Stimulated activated effector memory CD8-positive, alpha-beta T cell treated with anti-CD3 and anti-CD28 coated beads, Interleukin-12 subunit alpha, Interleukin-12 subunit beta, amount 100 ng/mL, for 72 hours (primary cell): ENCODE data around the gene IL1B.
"Not testable (repeated sequence)": the region's sequence is repeated elsewhere in the genome, so short reads cannot be mapped to it uniquely, and the experiment has no call there.

ENCODE experiments used
- ATAC-seq: fragments of 150-1000 bp; cut with Tn5 transposase; 2 replicates; pipeline ENCODE4 v1.10.0; 2021
- DNase-seq, 2 donors: peaks; one replicate each; pipeline ENCODE4 v3.0.0; 2021 to 2022; ENCODE audit warnings: low spot score in 2 of 2
- H3K27ac Mint-ChIP-seq: one replicate; pipeline ENCODE4 v1.8.0; 2022; ENCODE audit warnings: mild to moderate bottlenecking, mixed read lengths
- H3K36me3 Mint-ChIP-seq: one replicate; pipeline ENCODE4 v1.8.0; 2022; ENCODE audit warnings: mild to moderate bottlenecking, mixed read lengths
- H3K4me1 Mint-ChIP-seq: one replicate; pipeline ENCODE4 v1.8.0; 2022; ENCODE audit warnings: mixed read lengths
- H3K4me3 Mint-ChIP-seq: one replicate; pipeline ENCODE4 v1.8.0; 2022; ENCODE audit warnings: mild to moderate bottlenecking, mixed read lengths
- H3K9me3 Mint-ChIP-seq: one replicate; pipeline ENCODE4 v1.8.0; 2022; ENCODE audit warnings: mixed read lengths

The IL1B gene

DNA sequence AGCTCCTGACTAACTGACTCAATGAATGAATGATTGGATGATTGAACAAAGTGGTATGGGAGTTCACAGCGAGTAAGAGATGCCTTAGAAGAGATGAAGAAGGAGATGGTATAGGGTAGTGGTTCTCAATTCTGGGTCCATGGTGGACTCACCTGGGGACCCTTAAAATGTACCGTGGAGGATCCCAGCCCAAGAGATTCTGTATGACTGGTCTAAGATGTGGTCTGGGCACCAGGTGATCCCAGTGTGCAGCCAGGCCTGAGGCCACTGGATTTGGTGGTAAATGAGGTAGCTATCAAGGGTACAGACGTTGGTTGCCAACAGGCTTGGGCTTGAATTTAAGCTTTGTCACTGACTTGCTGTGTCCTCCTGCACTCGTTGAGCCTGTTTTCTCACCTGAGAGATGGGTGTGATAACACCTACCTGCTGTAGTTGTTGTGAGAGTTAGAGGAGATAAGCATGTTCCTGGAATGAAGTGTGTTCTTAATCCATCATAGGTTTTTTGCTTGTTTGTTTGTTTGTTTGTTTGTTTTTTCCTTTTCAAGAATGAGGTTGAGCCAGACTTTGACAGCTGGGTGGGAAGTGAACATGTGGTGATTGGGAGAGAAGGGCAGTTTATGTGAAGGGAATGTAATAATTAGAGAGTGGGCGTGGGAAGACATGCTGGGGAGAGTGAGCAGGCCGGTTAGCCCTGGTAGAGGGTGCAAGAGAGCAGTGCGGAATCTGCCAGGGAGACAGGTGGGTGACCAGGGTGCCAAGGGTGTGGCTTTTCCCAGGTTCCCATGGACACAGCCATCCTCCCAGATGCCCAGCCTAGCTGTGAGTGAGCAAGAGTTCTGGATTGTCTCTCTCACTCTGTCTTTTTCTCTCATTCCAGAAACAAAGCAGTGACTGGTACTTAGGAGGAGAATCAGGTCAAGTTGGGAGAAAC is 31.4 kb upstream of the IL1B start:
- Mint-ChIP-seq H3K4me3 (no peak overlapping the region), H3K9me3 (no peaks in the 10 kb centered on the region), H3K27ac (no peak overlapping the region), H3K36me3 (no peaks in the 10 kb centered on the region), H3K4me1 (no peaks in the 10 kb centered on the region)
- DNase-seq (peak in 1 of 2 donors; percentile 34), ATAC-seq (no peak)

DNA sequence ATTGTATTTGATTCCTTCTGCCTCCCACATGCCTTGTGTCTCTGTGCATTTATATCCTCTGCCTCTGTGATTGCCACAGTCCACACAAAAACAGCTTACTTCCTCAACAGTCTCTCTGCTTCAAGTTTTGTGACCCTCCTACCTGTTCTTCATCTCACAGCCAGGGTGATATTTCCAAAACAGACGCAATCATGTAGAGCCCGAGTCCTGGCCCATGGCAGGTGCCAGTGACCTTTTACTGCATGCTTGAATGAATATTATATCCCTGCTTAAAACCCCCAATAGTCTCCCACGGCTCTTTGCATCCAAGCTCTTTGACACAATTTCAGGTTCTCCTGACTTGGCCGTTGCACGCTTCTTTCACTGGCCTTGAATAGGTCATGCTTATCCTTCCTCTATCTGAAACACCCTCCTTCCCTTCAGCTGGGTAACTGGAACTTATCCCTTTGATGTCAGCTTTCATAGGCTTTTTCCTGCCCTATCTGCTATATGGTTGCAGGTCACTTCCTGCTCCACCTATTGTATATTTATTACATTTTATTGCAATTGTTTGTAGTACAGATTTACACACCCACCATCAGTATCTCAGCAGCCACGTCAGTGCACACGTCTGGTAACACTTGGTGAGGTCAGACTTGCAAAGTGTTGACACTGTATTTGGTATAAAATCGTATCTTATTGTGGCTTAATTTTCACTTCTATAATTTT is 29.7 kb upstream of the IL1B start:
- no peaks in the 10 kb centered on the region for H3K9me3 Mint-ChIP-seq
- no peak for ATAC-seq
- no peaks in the 10 kb centered on the region for H3K36me3 Mint-ChIP-seq
- no peaks in the 10 kb centered on the region for H3K4me1 Mint-ChIP-seq
- H3K4me3 Mint-ChIP-seq, result no peak overlapping the region
- H3K27ac Mint-ChIP-seq, result no peak overlapping the region
- DNase-seq, result peak in 1 of 2 donors; percentile 4

DNA sequence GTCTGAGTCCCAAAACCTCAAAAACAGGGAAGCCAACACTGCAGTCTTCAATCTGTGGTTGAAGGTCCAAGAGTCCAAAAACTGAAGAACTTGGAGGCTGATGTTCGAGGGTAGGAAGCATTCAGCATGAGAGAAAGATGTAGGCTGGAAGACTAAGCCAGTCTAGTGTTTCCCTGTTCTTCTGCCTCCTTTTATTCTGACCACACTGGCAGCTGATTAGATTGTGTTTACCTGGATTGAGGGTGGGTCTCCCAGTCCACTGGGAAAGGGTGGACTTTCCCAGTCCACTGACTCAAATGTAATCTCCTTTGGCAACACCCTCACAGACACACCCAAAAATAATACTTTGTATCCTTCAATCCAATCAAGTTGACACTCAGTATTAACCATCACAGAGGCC is 27.5 kb upstream of the IL1B start:
- Mint-ChIP-seq H3K9me3 (peaks cover 6% of the 10 kb centered on the region), H3K4me3 (no peak overlapping the region), H3K36me3 (no peaks in the 10 kb centered on the region), H3K4me1 (no peaks in the 10 kb centered on the region), H3K27ac (no peak overlapping the region)
- DNase-seq (no peak), ATAC-seq (no peak)

DNA sequence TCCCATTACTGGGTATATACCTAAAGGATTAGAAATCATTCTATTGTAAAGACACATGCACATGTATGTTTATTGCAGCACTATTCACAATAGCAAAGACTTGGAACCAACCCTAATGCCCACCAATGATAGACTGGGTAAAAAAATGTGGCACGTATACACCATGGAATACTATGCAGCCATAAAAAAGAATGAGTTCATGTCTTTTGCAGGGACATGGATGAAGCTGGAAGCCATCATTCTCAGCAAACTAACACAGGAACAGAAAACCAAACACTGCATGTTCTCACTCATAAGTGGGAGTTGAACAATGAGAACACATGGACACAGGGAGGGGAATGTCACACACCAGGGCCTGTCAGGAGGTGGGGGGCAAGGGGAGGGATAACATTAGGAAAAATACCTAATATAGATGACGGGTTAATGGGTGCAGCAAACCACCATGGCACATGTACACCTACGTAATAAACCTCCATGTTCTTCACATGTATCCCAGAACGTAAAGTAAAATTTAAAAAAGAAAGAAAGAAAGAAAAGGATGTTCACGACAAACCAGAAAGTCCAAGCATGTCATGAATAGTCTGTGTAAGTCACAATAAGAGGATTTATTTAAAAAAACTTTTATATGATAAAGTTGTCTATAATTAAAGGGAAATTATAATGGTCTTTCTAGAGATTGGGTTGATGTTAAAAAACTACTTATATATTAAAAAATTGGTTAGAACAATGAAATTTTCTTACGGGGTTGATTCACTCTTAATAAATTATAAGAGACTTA is 23.0 kb upstream of the IL1B start:
- H3K27ac Mint-ChIP-seq, H3K9me3 Mint-ChIP-seq, ATAC-seq, DNase-seq, H3K36me3 Mint-ChIP-seq, H3K4me3 Mint-ChIP-seq, H3K4me1 Mint-ChIP-seq: not testable (repeated sequence)

DNA sequence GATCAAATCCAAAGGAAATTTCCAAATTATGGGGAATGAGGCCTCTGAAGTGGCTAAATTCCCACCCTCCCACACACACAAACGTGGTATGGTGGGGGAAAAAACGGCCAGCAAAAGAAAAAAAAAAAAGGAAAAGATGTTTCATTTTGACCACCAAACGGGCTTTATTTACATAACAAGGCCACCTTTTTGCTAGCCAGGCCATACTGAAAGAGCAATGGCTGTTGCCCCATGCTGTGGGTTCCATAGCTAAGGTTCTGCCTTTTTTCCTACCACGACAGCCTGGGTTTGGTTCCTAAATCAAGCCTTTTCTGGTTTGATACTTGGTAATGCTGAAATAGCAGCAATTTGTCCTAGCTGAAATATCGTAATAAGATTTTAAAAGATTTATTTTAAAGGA is 14.0 kb upstream of the IL1B start:
- no peak overlapping the region for H3K4me3 Mint-ChIP-seq
- DNase-seq, result no peak
- no peak overlapping the region for H3K27ac Mint-ChIP-seq
- H3K4me1 Mint-ChIP-seq, result no peaks in the 10 kb centered on the region
- ATAC-seq, result no peak
- no peaks in the 10 kb centered on the region for H3K9me3 Mint-ChIP-seq
- H3K36me3 Mint-ChIP-seq, result no peaks in the 10 kb centered on the region

DNA sequence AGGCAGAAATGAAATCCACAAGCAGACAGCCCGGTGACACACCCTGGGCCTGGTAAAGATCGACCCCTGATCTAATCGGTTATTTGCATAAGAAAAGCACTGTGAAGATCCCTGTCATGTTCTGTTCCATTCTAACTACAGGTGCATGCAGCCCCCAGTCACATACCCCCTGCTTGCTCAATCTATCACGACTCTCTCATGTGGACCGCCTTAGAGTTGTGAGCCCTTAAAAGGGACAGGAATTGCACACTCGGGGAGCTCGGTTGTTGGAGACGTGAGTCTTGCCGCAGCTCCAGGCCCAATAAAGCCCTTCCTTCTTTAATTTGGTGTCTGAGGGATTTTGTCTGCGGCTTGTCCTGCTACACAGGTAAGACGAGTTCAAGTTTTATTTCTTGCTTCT is 13.4 kb upstream of the IL1B start:
- no peaks in the 10 kb centered on the region for H3K36me3 Mint-ChIP-seq
- DNase-seq, result no peak
- H3K4me3 Mint-ChIP-seq, result no peak overlapping the region
- no peak overlapping the region for H3K27ac Mint-ChIP-seq
- no peaks in the 10 kb centered on the region for H3K9me3 Mint-ChIP-seq
- no peaks in the 10 kb centered on the region for H3K4me1 Mint-ChIP-seq
- ATAC-seq, result no peak

DNA sequence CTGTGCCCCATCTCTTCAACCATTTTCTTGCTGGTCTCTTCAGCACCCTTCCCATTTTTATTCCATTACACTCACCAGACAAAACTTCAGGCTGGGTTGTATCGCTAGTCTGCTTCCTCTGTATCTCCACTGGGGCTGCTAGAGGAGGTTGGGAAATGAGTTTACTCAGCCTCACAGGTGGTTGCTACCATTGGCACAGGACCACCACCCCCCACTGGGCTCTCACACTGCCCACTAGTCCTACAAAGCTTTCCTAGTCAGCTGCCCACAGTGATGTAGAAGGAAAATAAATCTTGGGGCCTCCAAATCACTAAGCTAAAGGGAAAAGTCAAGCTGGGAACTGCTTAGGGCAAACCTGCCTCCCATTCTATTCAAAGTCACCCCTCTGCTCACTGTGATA is 12.3 kb upstream of the IL1B start:
- Mint-ChIP-seq H3K27ac (no peak overlapping the region), H3K9me3 (no peaks in the 10 kb centered on the region), H3K4me1 (no peaks in the 10 kb centered on the region), H3K4me3 (no peak overlapping the region), H3K36me3 (no peaks in the 10 kb centered on the region)
- ATAC-seq, result no peak
- no peak for DNase-seq

DNA sequence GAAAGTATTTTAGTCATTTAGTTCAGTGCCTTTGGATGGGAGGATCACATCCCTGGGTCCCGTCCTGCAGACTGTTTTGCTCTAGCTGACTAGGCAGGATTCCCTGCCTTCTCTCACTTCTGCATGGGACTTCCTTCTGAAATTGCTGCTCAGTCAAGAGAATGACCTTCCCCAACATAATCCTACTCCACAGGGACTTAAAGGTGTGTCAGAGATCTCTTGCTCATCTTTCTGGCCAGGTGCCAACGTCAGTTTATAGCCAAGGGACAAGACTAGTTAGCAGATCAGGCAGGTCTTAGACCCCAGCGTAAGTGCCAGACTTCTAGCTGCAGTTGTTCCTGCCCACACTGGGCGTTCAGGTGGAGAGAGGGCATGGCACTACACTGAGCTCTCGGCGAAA is 9.5 kb upstream of the IL1B start:
- Mint-ChIP-seq H3K36me3 (no peaks in the 10 kb centered on the region), H3K27ac (no peak overlapping the region), H3K4me1 (no peaks in the 10 kb centered on the region), H3K4me3 (no peak overlapping the region), H3K9me3 (no peaks in the 10 kb centered on the region)
- ATAC-seq, result peak; percentile 26
- no peak for DNase-seq

DNA sequence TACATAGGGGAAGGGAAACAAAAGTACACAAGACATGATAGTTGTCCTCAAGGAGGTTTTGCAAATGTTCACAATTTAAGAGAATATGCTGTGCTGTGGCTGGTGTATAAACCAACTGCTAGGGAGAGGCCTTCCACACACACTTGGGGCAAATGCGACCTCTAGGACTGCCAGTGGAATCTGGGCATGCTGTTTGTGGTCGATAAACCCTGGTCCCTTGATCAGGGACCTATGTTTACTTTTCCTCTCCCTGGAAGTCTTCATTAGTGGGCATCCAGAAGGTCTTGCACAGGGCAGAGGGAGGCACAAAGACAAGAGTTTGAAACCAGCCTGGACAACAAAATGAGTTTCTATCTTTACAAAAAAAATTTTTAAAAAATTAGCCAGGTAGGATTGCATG is 7.3 kb upstream of the IL1B start:
- H3K4me3 Mint-ChIP-seq, result no peak overlapping the region
- no peaks in the 10 kb centered on the region for H3K9me3 Mint-ChIP-seq
- ATAC-seq, result no peak
- H3K36me3 Mint-ChIP-seq, result no peaks in the 10 kb centered on the region
- H3K4me1 Mint-ChIP-seq, result peaks cover 3% of the 10 kb centered on the region
- H3K27ac Mint-ChIP-seq, result no peak overlapping the region
- DNase-seq, result no peak

DNA sequence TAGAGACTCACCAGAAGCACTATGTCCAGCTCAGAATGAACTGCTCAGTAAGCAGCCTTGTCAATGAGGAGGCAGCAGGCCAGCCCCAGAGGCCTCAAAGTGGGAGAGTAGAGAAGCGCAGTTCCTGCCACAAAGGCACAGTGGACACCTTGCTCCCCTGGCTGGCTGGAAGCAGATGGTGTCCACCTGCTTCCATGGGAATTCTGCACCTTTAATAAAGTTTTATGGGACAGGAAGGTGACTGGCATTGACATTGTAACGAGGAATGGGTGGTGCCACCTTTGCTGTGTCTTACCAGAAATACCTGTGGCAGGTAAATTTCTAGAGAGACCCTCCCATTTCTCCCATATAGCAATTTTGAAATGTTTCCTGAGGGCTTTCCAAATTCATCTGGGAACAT is 6.7 kb upstream of the IL1B start:
- no peak overlapping the region for H3K27ac Mint-ChIP-seq
- no peaks in the 10 kb centered on the region for H3K9me3 Mint-ChIP-seq

DNA sequence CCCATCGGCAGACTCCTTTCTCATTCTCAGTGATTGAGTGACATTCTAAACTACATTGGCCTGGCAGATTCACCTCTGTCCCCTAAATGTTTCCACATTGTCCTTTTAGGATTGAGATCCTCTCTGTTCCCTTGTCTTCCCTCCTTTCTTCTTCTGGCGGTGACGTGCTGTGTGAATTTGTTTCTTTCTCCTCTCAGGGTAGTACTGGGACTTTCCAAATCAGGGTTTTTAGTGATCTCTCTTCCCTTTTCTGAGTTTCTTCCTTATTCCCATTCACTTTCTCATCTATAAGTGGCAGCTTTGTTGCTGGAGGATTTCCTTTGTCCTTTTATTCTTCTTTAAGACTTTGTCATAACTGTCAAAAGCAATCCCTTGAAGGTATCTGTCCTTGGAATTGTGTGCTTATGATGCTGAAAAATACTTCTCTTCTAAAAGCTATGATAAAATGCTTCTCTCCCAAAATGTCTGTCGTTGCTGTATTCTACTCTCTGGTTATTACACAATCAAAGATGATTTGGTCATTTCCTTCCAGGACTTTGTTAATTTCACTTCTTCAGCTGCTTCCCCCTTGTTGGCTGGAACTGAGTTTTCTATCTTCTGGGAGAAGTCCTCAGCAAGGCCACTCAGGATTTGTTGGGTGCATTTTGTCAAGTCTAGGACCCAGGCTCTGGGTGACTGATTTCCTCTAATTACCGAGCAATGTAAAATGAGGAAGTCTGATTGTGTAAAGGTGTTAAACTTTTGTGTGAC is 4.9 kb upstream of the IL1B start:
- H3K4me1 Mint-ChIP-seq, result peaks cover 8% of the 10 kb centered on the region
- no peak overlapping the region for H3K4me3 Mint-ChIP-seq
- ATAC-seq (no peak), DNase-seq (no peak)
- H3K9me3 Mint-ChIP-seq, result no peaks in the 10 kb centered on the region
- H3K27ac Mint-ChIP-seq, result no peak overlapping the region
- H3K36me3 Mint-ChIP-seq, result no peaks in the 10 kb centered on the region

More for the DNA sequence above, 6.7 kb upstream of the IL1B start:
- peaks cover 8% of the 10 kb centered on the region for H3K4me1 Mint-ChIP-seq
- DNase-seq (no peak), ATAC-seq (no peak)
- H3K36me3 Mint-ChIP-seq, result no peaks in the 10 kb centered on the region
- H3K4me3 Mint-ChIP-seq, result no peak overlapping the region

DNA sequence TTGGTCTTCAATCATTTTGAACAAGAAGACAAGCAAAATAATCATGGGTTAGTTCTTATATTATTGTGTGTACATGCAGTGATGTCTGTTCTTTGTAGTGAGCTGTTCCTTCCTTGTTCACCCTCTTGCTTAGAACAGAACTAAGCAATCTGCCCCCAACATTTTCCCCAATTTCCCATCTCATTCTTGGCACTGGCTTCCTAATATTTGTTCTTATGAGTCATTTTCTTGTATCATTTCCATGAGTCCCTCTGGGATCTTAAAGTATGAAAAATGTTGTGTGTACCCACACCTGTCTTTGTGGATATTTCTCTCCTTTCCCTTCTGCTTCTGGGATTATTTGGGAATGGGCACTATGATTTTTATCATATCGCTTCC is 3.5 kb upstream of the IL1B start:
- ATAC-seq (no peak), DNase-seq (no peak)
- Mint-ChIP-seq H3K27ac (no peak overlapping the region), H3K4me3 (no peak overlapping the region), H3K9me3 (no peaks in the 10 kb centered on the region), H3K36me3 (no peaks in the 10 kb centered on the region), H3K4me1 (peaks cover 8% of the 10 kb centered on the region)

DNA sequence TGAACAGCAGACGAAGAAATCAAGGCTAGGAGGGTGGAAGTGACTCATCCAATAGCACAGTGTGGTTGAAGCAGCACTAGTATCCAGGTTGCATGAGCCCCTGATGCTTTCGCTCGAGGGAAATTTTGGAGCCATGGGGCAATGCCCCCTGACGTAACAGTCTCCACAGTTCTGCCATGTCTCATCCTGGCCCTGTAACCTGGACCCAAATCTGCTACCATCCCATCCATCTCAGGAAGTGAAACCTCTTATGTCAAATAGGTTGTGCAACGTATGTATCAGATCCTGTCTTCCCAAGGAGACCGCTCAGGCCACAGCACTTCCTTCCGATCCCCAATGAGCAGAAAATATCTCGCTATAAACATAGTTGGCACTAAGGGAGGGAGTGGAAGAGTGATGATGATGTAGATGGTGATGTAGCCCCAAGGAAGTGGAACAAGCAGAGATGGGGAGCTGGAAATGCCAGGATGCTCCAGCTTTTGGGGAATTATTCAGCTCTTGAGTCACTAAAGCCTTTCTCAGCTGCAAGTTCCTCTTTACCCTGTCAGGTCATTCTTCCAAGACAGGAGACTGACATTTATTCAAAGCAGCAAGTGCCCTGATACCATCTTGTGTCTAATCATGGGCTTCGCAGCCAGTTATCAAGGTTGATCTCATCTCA is 3.0 kb upstream of the IL1B start:
- H3K4me3 Mint-ChIP-seq, result no peak overlapping the region
- no peak overlapping the region for H3K27ac Mint-ChIP-seq
- peak; percentile 61 for ATAC-seq
- H3K9me3 Mint-ChIP-seq, result no peaks in the 10 kb centered on the region
- no peak for DNase-seq
- peaks cover 8% of the 10 kb centered on the region for H3K4me1 Mint-ChIP-seq
- no peaks in the 10 kb centered on the region for H3K36me3 Mint-ChIP-seq

DNA sequence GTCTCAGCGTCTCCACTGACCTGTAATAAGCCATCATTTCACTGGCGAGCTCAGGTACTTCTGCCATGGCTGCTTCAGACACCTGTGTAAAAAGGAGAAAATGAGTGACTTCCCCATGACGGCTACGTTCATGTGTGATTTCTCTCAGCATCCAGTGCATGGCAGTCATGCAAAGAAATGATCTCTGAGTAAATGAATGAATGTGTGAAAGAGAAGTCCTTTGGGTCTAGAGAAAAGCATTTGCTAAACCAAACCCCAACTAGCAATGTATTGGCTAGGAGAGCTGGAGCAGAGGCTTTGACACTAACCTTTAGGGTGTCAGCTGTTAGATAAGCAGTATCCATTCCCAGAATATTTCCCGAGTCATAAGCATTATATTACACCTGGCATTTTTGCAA is 417 bp downstream of the IL1B start:
- DNase-seq, result no peak
- H3K4me3 Mint-ChIP-seq, result no peak overlapping the region
- peaks cover 8% of the 10 kb centered on the region for H3K4me1 Mint-ChIP-seq
- no peaks in the 10 kb centered on the region for H3K9me3 Mint-ChIP-seq
- H3K36me3 Mint-ChIP-seq, result no peaks in the 10 kb centered on the region
- no peak for ATAC-seq
- no peak overlapping the region for H3K27ac Mint-ChIP-seq
